ENCODE results near the gene SUGCT. TPM values are rescaled to one million over a fixed set of nuclear protein-coding genes. Genes with fewer than 3 reads are reported as not detected.

The SUGCT gene
- total RNA-seq, 1 experiment from 2014 or later, result 5.4 TPM

- WGBS (ENCODE audit: extremely low coverage, insufficient read length, low lambda C conversion rate), result no CpG with 5 or more reads among the region's 5 CpGs
- Histone ChIP-seq H4K5ac (ENCODE audit: insufficient read length, low read depth, low read length) (no peak overlapping the region), H3K4me2 (ENCODE audit: insufficient read depth, insufficient read length, low read length) (no peak overlapping the region), H2BK15ac (ENCODE audit: low read depth, low read length) (no peak overlapping the region), H3K14ac (ENCODE audit: insufficient read depth, low read length) (no peak overlapping the region), H3K18ac (ENCODE audit: insufficient read length, low read depth, low read length) (no peak overlapping the region), H2BK120ac (ENCODE audit: low read depth, low read length, poor library complexity, severe bottlenecking) (no peak overlapping the region), H2AFZ (ENCODE audit: low read length) (no peak overlapping the region), H3K9ac (ENCODE audit: extremely low read depth, insufficient read length, low read length) (no peak overlapping the region), H3K79me1 (ENCODE audit: insufficient read depth, low read depth, low read length, poor library complexity, severe bottlenecking) (no peaks in the 10 kb centered on the region), H3K79me2 (ENCODE audit: insufficient read depth, low read length) (no peaks in the 10 kb centered on the region), H3K4me1 (ENCODE audit: insufficient read depth, low read length) (no peaks in the 10 kb centered on the region), H2BK20ac (ENCODE audit: low read depth, low read length, poor library complexity, severe bottlenecking) (no peak overlapping the region), H3K23me2 (ENCODE audit: insufficient read length, low read depth, low read length, poor library complexity, severe bottlenecking) (no peaks in the 10 kb centered on the region), H3K23ac (ENCODE audit: insufficient read length, low read depth, low read length) (no peak overlapping the region), H3K27ac (ENCODE audit: insufficient read length, low read depth, low read length) (no peak overlapping the region), H3K9me3 (ENCODE audit: control insufficient read depth, low read depth, low read length) (no peaks in the 10 kb centered on the region), H2AK5ac (ENCODE audit: insufficient read length, low read length) (no peak overlapping the region), H3K27me3 (ENCODE audit: insufficient read depth, low read length) (no peaks in the 10 kb centered on the region), H3T11ph (ENCODE audit: low read length) (no peak overlapping the region), H4K91ac (ENCODE audit: insufficient read length, low read depth, low read length) (no peak overlapping the region), H4K20me1 (ENCODE audit: control insufficient read depth, insufficient read depth, insufficient read length) (no peaks in the 10 kb centered on the region), H3K56ac (ENCODE audit: insufficient read length, low read depth, low read length) (no peak overlapping the region), H2BK12ac (ENCODE audit: insufficient read length, low read depth, low read length) (no peak overlapping the region), H3K4ac (ENCODE audit: low read depth, low read length) (no peak overlapping the region), H4K8ac (replicated peaks; ENCODE audit: insufficient read length, low read depth, low read length) (no peak overlapping the region), H2BK5ac (ENCODE audit: insufficient read length, low read length) (no peak overlapping the region)
- H3K4me3 Mint-ChIP-seq, result no peak overlapping the region
- no peak for TF ChIP-seq CTCF (conservative IDR thresholded peaks at IDR 0.05)
- H3K4me1 Mint-ChIP-seq, result peaks cover 13 to 16% of the 10 kb centered on the region in 2 experiments
- H3K27ac Mint-ChIP-seq, result no peak overlapping the region
- no peak for DNase-seq
- no peaks in the 10 kb centered on the region for H3K27me3 Mint-ChIP-seq (ENCODE audit: low read depth)
- no peaks in the 10 kb centered on the region; a peak in 1 of 5 replicates for H3K9me3 Mint-ChIP-seq
- H3K36me3 Mint-ChIP-seq (ENCODE audit: insufficient read depth in 1 of 3, low read depth in 3 of 3), result no peaks in the 10 kb centered on the region; a peak in 2 of 7 replicates
Measured at GRCh38 chr7:40647719-40648118, 512.9 kb downstream of the SUGCT start.
